GM18502 (cell line): ENCODE data around the gene JHY.
"Not testable (repeated sequence)": the region's sequence is repeated elsewhere in the genome, so short reads cannot be mapped to it uniquely, and the experiment has no call there.

ENCODE experiments used
- ATAC-seq: cut with Tn5 transposase; IDR thresholded peaks from one replicate; pipeline ENCODE4 v1.9.1; 2021; ENCODE audit warnings: mild to moderate bottlenecking; ENCODE audit not compliant: unreplicated experiment, poor library complexity

Gene JHY

GRCh38 chr11:122882189-122882856, at the start of gene JHY:
JHY (plus strand) TSS chr11:122882759; CDS start chr11:122885850, 3,091 bp downstream.
- no peak for ATAC-seq

GRCh38 chr11:122833846-122834464, 48.6 kb upstream of the JHY start:
- no peak for ATAC-seq

- no peak for ATAC-seq
Measured at GRCh38 chr11:122836916-122837315, 45.6 kb upstream of the JHY start.

GRCh38 chr11:122837528-122838346, 44.8 kb upstream of the JHY start:
- ATAC-seq, result no peak

- ATAC-seq, result peak; percentile 84
Measured at GRCh38 chr11:122843281-122844141, 39.0 kb upstream of the JHY start.

GRCh38 chr11:122847466-122847865, 35.1 kb upstream of the JHY start:
- ATAC-seq, result no peak

- no peak for ATAC-seq
Measured at GRCh38 chr11:122848186-122848585, 34.4 kb upstream of the JHY start.

- ATAC-seq, result no peak
Measured at GRCh38 chr11:122850076-122850631, 32.4 kb upstream of the JHY start.

- peak; percentile 61 for ATAC-seq
Measured at GRCh38 chr11:122851366-122851966, 31.1 kb upstream of the JHY start.

GRCh38 chr11:122852074-122852795, 30.3 kb upstream of the JHY start:
- ATAC-seq, result no peak

- ATAC-seq, result no peak
Measured at GRCh38 chr11:122852796-122853160, 29.8 kb upstream of the JHY start.

GRCh38 chr11:122853261-122853660, 29.3 kb upstream of the JHY start:
- ATAC-seq, result no peak

- no peak for ATAC-seq
Measured at GRCh38 chr11:122853971-122854446, 28.6 kb upstream of the JHY start.

GRCh38 chr11:122861631-122862030, 20.9 kb upstream of the JHY start:
- ATAC-seq, result no peak

GRCh38 chr11:122862091-122862490, 20.5 kb upstream of the JHY start:
- ATAC-seq, result no peak

- not testable (repeated sequence) for ATAC-seq
Measured at GRCh38 chr11:122863154-122863553, 19.4 kb upstream of the JHY start.

GRCh38 chr11:122863704-122864326, 18.7 kb upstream of the JHY start:
- ATAC-seq, result no peak

GRCh38 chr11:122864386-122865115, 18.0 kb upstream of the JHY start:
- ATAC-seq, result no peak
